Endothelial cell of umbilical vein (primary cell): ENCODE data around the gene PLCB4.

Experiments used
- CTCF ChIP-seq, 2 donors: IDR thresholded peaks; 1 replicate in 1 of 2; 2 replicates in 1 of 2; pipeline ENCODE4 v1.5.1; 2011; ENCODE audit warnings: low read length in 2 of 2, mild to moderate bottlenecking in 2 of 2, moderate library complexity in 2 of 2, control low read depth in 1 of 2, inconsistent platforms in 1 of 2, low read depth in 1 of 2; ENCODE audit not compliant: insufficient read depth in 1 of 2; ENCODE audit errors: extremely low read depth in 1 of 2
- EZH2 ChIP-seq: IDR thresholded peaks from 2 replicates; pipeline ENCODE4 v1.6.1; 2012; ENCODE audit warnings: borderline replicate concordance, low read depth, mild to moderate bottlenecking, moderate library complexity, low read length, inconsistent platforms; ENCODE audit not compliant: severe bottlenecking
- FOS ChIP-seq: IDR thresholded peaks from 2 replicates; pipeline ENCODE4 v1.6.1; 2011; ENCODE audit warnings: mild to moderate bottlenecking, low read length, moderate library complexity, borderline replicate concordance; ENCODE audit not compliant: insufficient read depth
- MYC ChIP-seq: IDR thresholded peaks from one replicate; pipeline ENCODE4 v1.6.1; 2011; ENCODE audit warnings: mild to moderate bottlenecking, low read depth, low read length
- POLR2A ChIP-seq: IDR thresholded peaks from 2 replicates; pipeline ENCODE4 v1.6.1; 2012; ENCODE audit warnings: low read depth, mild to moderate bottlenecking, control low read depth, low read length
- POLR2AphosphoS5 ChIP-seq: IDR thresholded peaks from 2 replicates; pipeline ENCODE4 v1.6.1; 2012; ENCODE audit warnings: low read depth, mild to moderate bottlenecking, control low read depth, low read length, moderate library complexity; ENCODE audit not compliant: insufficient read depth
- TF ChIP-seq, protein P1 (sequence below): IDR thresholded peaks from 2 replicates; pipeline ENCODE4 v1.6.1; 2011; ENCODE audit not compliant: insufficient read depth, insufficient read length

DNA sequence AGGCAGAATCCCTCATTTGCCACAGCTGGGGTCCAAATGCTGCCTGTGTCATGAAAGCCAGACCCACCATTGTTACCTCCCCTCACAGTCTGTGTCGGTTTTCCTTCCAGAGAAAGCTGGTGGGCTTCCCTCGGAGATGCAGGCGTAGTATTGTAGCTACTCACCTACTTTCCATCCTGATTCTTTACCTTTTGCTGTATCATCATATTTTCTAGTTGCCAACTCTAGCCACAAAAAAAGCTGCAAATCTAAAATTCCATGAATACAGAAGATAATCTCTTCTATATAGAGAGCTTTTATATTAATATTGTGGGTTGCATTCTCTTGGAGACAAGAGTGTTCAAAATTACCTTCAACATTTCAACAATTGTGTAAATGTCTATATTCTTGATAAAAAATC is 347.5 kb downstream of the PLCB4 start:
- TF ChIP-seq CTCF (IDR thresholded peaks at IDR 0.05; ENCODE audit: extremely low read depth in 1 of 2, insufficient read depth in 1 of 2, low read depth in 1 of 2, low read length in 2 of 2) (no peak), FOS (no peak), POLR2A (no peak), EZH2 (no peak), MYC (no peak), POLR2AphosphoS5 (no peak)
- TF ChIP-seq, protein P1, sequence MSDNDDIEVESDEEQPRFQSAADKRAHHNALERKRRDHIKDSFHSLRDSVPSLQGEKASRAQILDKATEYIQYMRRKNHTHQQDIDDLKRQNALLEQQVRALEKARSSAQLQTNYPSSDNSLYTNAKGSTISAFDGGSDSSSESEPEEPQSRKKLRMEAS, result no peak
